ENCODE results near the gene AIF1. TPM values are rescaled to one million over a fixed set of nuclear protein-coding genes. Genes with fewer than 3 reads are reported as not detected.

The AIF1 gene
- total and polyA plus RNA-seq, 9 donors: 4.5 to 82.4 (median 13.3) TPM

- Histone ChIP-seq H3K9me3 (no peaks in the 10 kb centered on the region), H3K4me3 (peak within 1 kb of the TSS; percentile 78), H3K27me3 (no peaks in the 10 kb centered on the region), H3K4me1 (ENCODE audit: insufficient read depth) (peaks cover 17% of the 10 kb centered on the region), H3K36me3 (no peaks in the 10 kb centered on the region), H3K27ac (peak within 1 kb of the TSS; percentile 85 to 90)
- intact Hi-C loops (cut with DNase I): loop anchor here in 1 of 4 donors (5.0 kb wide), 2 partner anchors 62 to 167 kb away; partner anchors contain the start of gene DDAH2
- WGBS, 3 donors: 0% methylated on average over 57 to 63 of the region's 63 CpGs
- peak; percentile 84 for TF ChIP-seq POLR2A (IDR thresholded peaks at IDR 0.05)
- peak; percentile 62 for TF ChIP-seq EP300 (IDR thresholded peaks at IDR 0.05)
- TF ChIP-seq, protein P1, sequence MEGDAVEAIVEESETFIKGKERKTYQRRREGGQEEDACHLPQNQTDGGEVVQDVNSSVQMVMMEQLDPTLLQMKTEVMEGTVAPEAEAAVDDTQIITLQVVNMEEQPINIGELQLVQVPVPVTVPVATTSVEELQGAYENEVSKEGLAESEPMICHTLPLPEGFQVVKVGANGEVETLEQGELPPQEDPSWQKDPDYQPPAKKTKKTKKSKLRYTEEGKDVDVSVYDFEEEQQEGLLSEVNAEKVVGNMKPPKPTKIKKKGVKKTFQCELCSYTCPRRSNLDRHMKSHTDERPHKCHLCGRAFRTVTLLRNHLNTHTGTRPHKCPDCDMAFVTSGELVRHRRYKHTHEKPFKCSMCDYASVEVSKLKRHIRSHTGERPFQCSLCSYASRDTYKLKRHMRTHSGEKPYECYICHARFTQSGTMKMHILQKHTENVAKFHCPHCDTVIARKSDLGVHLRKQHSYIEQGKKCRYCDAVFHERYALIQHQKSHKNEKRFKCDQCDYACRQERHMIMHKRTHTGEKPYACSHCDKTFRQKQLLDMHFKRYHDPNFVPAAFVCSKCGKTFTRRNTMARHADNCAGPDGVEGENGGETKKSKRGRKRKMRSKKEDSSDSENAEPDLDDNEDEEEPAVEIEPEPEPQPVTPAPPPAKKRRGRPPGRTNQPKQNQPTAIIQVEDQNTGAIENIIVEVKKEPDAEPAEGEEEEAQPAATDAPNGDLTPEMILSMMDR (IDR thresholded peaks at IDR 0.05): peak in 1 of 3 donors; percentile 24
- DNase-seq: peak; percentile 97 to 99 (median 98)
Measured at GRCh38 chr6:31665501-31666336, 50.7 kb downstream of the AIF1 start, which contains the start of gene CSNK2B. Gene CSNK2B, plus strand, starts transcription at chr6:31666080. Its CDS starts 752 bp downstream, at chr6:31666832.

- H3K27ac ChIP-seq: peak overlapping the region; percentile 85 to 90
- no peak for TF ChIP-seq EP300 (IDR thresholded peaks at IDR 0.05)
- TF ChIP-seq, protein P1 (IDR thresholded peaks at IDR 0.05): no peak
- TF ChIP-seq POLR2A (IDR thresholded peaks at IDR 0.05): no peak
- intact Hi-C loops (cut with DNase I): loop anchor here in 1 of 4 donors (5.0 kb wide), 2 partner anchors 61 to 166 kb away; partner anchors contain the start of gene DDAH2
- peaks cover 13% of the 10 kb centered on the region for H3K4me1 ChIP-seq (ENCODE audit: insufficient read depth)
- H3K4me3 ChIP-seq: peak overlapping the region; percentile 78
- H3K9me3 ChIP-seq: no peaks in the 10 kb centered on the region
- DNase-seq: no peak
- no peaks in the 10 kb centered on the region for H3K36me3 ChIP-seq
- WGBS, 3 donors: 1 to 3% (median 1%) methylated on average over 15 of the region's 15 CpGs
- H3K27me3 ChIP-seq: no peaks in the 10 kb centered on the region
Measured at GRCh38 chr6:31666337-31666965, 51.4 kb downstream of the AIF1 start.

Small RNA genes lying within 50 kb of the gene (microRNA-seq; reads per million reads assigned to microRNA genes)
- gene MIR6832: 0 to 0.18 (median 0) reads per million in 3 donors

Small RNA genes lying within 50 kb of the gene (small RNA-seq; reads per million reads assigned to genes)
- gene MIR6832 (not detected), gene RF00019 (not detected), gene SNORA38 (2.1 reads per million, percentile 72 among the genes with 10 or more reads in this experiment), gene UQCRHP1 (not detected)

Other genes starting within 250 kb of the AIF1 start
Only the 30 nearest of the 35 such genes appear.
- gene MICB, start 117.1 kb upstream of the AIF1 start, total RNA-seq: 1 to 10 TPM in 4 of 7 donors, under 1 TPM in 3; 0.57 to 1.7 (median 1.3) TPM
- 10 to 100 TPM in 1 of 2 donors, under 1 TPM in 1; 0.48 to 10.6 TPM for gene MICB, start 117.1 kb upstream of the AIF1 start, polyA plus RNA-seq
- not detected for gene MCCD1, start 86.3 kb upstream of the AIF1 start, total RNA-seq
- not detected for gene MCCD1, start 86.3 kb upstream of the AIF1 start, polyA plus RNA-seq
- gene DDX39B, start 73.2 kb upstream of the AIF1 start, total RNA-seq: 100 to 1,000 TPM; 212 to 404 (median 362) TPM
- gene DDX39B, start 73.2 kb upstream of the AIF1 start, polyA plus RNA-seq: 100 to 1,000 TPM; 219 to 278 TPM
- gene ATP6V1G2, start 68.6 kb upstream of the AIF1 start, total RNA-seq: 1 to 10 TPM in 6 of 7 donors, under 1 TPM in 1; 0.93 to 3.7 (median 2.3) TPM
- 1 to 10 TPM; 3.0 to 9.3 TPM for gene ATP6V1G2, start 68.6 kb upstream of the AIF1 start, polyA plus RNA-seq
- 10 to 100 TPM; 23.6 to 32.4 (median 27.5) TPM for gene NFKBIL1, start 67.6 kb upstream of the AIF1 start, total RNA-seq
- gene NFKBIL1, start 67.6 kb upstream of the AIF1 start, polyA plus RNA-seq: 10 to 100 TPM in 1 of 2 donors, 1 to 10 TPM in 1; 8.2 to 46.0 TPM
- 1 to 10 TPM in 1 of 7 donors, under 1 TPM in 1, not detected in 5; 0.18 to 1.3 TPM for gene LTA, start 42.9 kb upstream of the AIF1 start, total RNA-seq
- under 1 TPM; 0.17 to 0.43 TPM for gene LTA, start 42.9 kb upstream of the AIF1 start, polyA plus RNA-seq
- 1 to 10 TPM in 2 of 7 donors, under 1 TPM in 3, not detected in 2; 0.24 to 3.0 (median 0.56) TPM for gene TNF, start 39.7 kb upstream of the AIF1 start, total RNA-seq
- gene TNF, start 39.7 kb upstream of the AIF1 start, polyA plus RNA-seq: 1 to 10 TPM in 1 of 2 donors, not detected in 1; 1.0 TPM
- 1 to 10 TPM in 1 of 7 donors, under 1 TPM in 3, not detected in 3; 0.42 to 1.8 (median 0.62) TPM for gene LTB, start 32.8 kb upstream of the AIF1 start, total RNA-seq
- gene LTB, start 32.8 kb upstream of the AIF1 start, polyA plus RNA-seq: under 1 TPM; 0.48 to 0.73 TPM
- 10 to 100 TPM in 3 of 7 donors, 1 to 10 TPM in 4; 3.8 to 34.0 (median 8.6) TPM for gene LST1, start 29.0 kb upstream of the AIF1 start, total RNA-seq
- gene LST1, start 29.0 kb upstream of the AIF1 start, polyA plus RNA-seq: 10 to 100 TPM in 1 of 2 donors, 1 to 10 TPM in 1; 8.1 to 12.2 TPM
- under 1 TPM in 1 of 7 donors, not detected in 6; 0.59 TPM for gene NCR3, start 22.2 kb upstream of the AIF1 start, total RNA-seq
- under 1 TPM in 1 of 2 donors, not detected in 1; 0.27 TPM for gene NCR3, start 22.2 kb upstream of the AIF1 start, polyA plus RNA-seq
- gene PRRC2A, start 5.5 kb downstream of the AIF1 start, total RNA-seq: 100 to 1,000 TPM in 5 of 7 donors, 10 to 100 TPM in 2; 48.5 to 222 (median 180) TPM
- gene PRRC2A, start 5.5 kb downstream of the AIF1 start, polyA plus RNA-seq: 100 to 1,000 TPM in 1 of 2 donors, 10 to 100 TPM in 1; 64.8 to 104 TPM
- gene BAG6, start 37.4 kb downstream of the AIF1 start, total RNA-seq: 100 to 1,000 TPM; 113 to 246 (median 209) TPM
- 100 to 1,000 TPM; 140 to 170 TPM for gene BAG6, start 37.4 kb downstream of the AIF1 start, polyA plus RNA-seq
- gene APOM, start 40.7 kb downstream of the AIF1 start, total RNA-seq: 1 to 10 TPM; 1.3 to 7.2 (median 4.0) TPM
- 1 to 10 TPM; 1.5 to 7.7 TPM for gene APOM, start 40.7 kb downstream of the AIF1 start, polyA plus RNA-seq
- 10 to 100 TPM; 13.9 to 26.2 (median 22.6) TPM for gene C6orf47, start 45.5 kb downstream of the AIF1 start, total RNA-seq
- 10 to 100 TPM; 15.9 to 17.6 TPM for gene C6orf47, start 45.5 kb downstream of the AIF1 start, polyA plus RNA-seq
- gene GPANK1, start 49.8 kb downstream of the AIF1 start, total RNA-seq: 10 to 100 TPM; 14.6 to 19.9 (median 16.5) TPM
- 10 to 100 TPM; 25.1 to 26.6 TPM for gene GPANK1, start 49.8 kb downstream of the AIF1 start, polyA plus RNA-seq
- gene CSNK2B, start 50.8 kb downstream of the AIF1 start, total RNA-seq: 100 to 1,000 TPM; 120 to 258 (median 139) TPM
- gene CSNK2B, start 50.8 kb downstream of the AIF1 start, polyA plus RNA-seq: 100 to 1,000 TPM; 186 to 240 TPM
- 10 to 100 TPM in 5 of 7 donors, 1 to 10 TPM in 2; 8.5 to 28.4 (median 13.1) TPM for gene LY6G5B, start 54.7 kb downstream of the AIF1 start, total RNA-seq
- 10 to 100 TPM; 11.4 to 15.0 TPM for gene LY6G5B, start 54.7 kb downstream of the AIF1 start, polyA plus RNA-seq
- 1 to 10 TPM in 6 of 7 donors, not detected in 1; 1.2 to 2.3 (median 2.0) TPM for gene LY6G5C, start 65.8 kb downstream of the AIF1 start, total RNA-seq
- 1 to 10 TPM; 2.7 to 3.7 TPM for gene LY6G5C, start 65.8 kb downstream of the AIF1 start, polyA plus RNA-seq
- gene ABHD16A, start 88.1 kb downstream of the AIF1 start, total RNA-seq: 10 to 100 TPM; 31.1 to 60.4 (median 37.6) TPM
- gene ABHD16A, start 88.1 kb downstream of the AIF1 start, polyA plus RNA-seq: 10 to 100 TPM; 25.4 to 35.2 TPM
- gene LY6G6F, start 91.6 kb downstream of the AIF1 start, total RNA-seq: not detected
- not detected for gene LY6G6F, start 91.6 kb downstream of the AIF1 start, polyA plus RNA-seq
- not detected for gene LY6G6D, start 100.1 kb downstream of the AIF1 start, total RNA-seq
- gene LY6G6D, start 100.1 kb downstream of the AIF1 start, polyA plus RNA-seq: not detected
- gene LY6G6C, start 106.5 kb downstream of the AIF1 start, total RNA-seq: 1 to 10 TPM in 2 of 7 donors, not detected in 5; 1.0 to 4.9 TPM
- under 1 TPM in 1 of 2 donors, not detected in 1; 0.17 TPM for gene LY6G6C, start 106.5 kb downstream of the AIF1 start, polyA plus RNA-seq
- under 1 TPM in 3 of 7 donors, not detected in 4; 0.15 to 0.94 (median 0.69) TPM for gene MPIG6B, start 108.1 kb downstream of the AIF1 start, total RNA-seq
- under 1 TPM; 0.06 to 0.60 TPM for gene MPIG6B, start 108.1 kb downstream of the AIF1 start, polyA plus RNA-seq
- 100 to 1,000 TPM in 3 of 7 donors, 10 to 100 TPM in 4; 61.2 to 139 (median 95.2) TPM for gene DDAH2, start 114.1 kb downstream of the AIF1 start, total RNA-seq
- 100 to 1,000 TPM in 1 of 2 donors, 10 to 100 TPM in 1; 23.9 to 127 TPM for gene DDAH2, start 114.1 kb downstream of the AIF1 start, polyA plus RNA-seq
- 100 to 1,000 TPM; 128 to 208 (median 184) TPM for gene CLIC1, start 121.3 kb downstream of the AIF1 start, total RNA-seq
- gene CLIC1, start 121.3 kb downstream of the AIF1 start, polyA plus RNA-seq: 100 to 1,000 TPM; 199 to 473 TPM
- gene MSH5, start 124.8 kb downstream of the AIF1 start, total RNA-seq: 10 to 100 TPM in 4 of 7 donors, 1 to 10 TPM in 3; 8.6 to 19.1 (median 14.5) TPM
- 1 to 10 TPM; 4.8 to 7.8 TPM for gene MSH5, start 124.8 kb downstream of the AIF1 start, polyA plus RNA-seq
- gene SAPCD1, start 147.4 kb downstream of the AIF1 start, total RNA-seq: 1 to 10 TPM in 5 of 7 donors, under 1 TPM in 1, not detected in 1; 0.94 to 5.2 (median 3.6) TPM
- gene SAPCD1, start 147.4 kb downstream of the AIF1 start, polyA plus RNA-seq: 1 to 10 TPM; 1.6 to 2.9 TPM
- gene VWA7, start 162.1 kb downstream of the AIF1 start, total RNA-seq: 10 to 100 TPM in 1 of 7 donors, 1 to 10 TPM in 5, under 1 TPM in 1; 0.48 to 25.2 (median 1.7) TPM
- under 1 TPM; 0.18 to 0.62 TPM for gene VWA7, start 162.1 kb downstream of the AIF1 start, polyA plus RNA-seq
- gene VARS1, start 180.5 kb downstream of the AIF1 start, total RNA-seq: 10 to 100 TPM; 16.0 to 73.6 (median 44.1) TPM
- 10 to 100 TPM; 21.1 to 29.8 TPM for gene VARS1, start 180.5 kb downstream of the AIF1 start, polyA plus RNA-seq
- 10 to 100 TPM; 35.9 to 58.3 (median 47.5) TPM for gene LSM2, start 191.7 kb downstream of the AIF1 start, total RNA-seq
- gene LSM2, start 191.7 kb downstream of the AIF1 start, polyA plus RNA-seq: 10 to 100 TPM; 51.2 to 90.7 TPM